ENCODE measurements around the gene SLC8A1.
"Not testable (repeated sequence)": the region's sequence is repeated elsewhere in the genome, so short reads cannot be mapped to it uniquely, and the experiment has no call there.

SLC8A1 gene

DNA sequence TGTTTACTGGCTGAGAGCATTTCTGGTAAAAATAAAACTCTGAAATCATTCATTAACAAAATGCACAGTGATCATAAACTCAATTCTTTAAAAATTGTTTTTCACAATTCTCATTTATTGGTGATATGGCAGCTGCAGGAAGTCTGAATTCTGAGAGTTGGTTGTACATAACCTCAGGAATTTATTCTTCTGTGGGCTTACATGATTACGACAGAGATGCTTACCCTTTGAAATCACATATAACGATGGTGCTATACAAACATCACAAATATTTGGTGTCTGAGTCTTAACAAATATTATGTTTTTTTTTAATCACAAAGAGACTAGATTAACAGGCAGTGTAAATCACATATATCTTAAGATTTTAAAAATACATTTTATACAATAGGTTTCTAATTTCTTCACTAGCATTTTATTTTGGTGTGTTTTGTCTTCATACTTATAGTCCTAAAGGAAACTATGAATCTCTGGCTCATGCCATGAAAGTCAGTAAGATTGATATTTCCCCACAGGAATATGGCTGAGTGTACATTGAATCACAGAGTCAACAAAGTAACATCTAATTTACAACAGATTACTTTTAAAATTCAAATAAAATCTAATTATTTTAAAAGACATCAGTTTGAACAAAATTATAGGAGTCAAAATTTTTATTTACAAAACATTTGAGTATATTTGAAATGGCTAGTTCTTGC, 354.1 kb downstream of the SLC8A1 start:
- no peak for DNase-seq

DNA sequence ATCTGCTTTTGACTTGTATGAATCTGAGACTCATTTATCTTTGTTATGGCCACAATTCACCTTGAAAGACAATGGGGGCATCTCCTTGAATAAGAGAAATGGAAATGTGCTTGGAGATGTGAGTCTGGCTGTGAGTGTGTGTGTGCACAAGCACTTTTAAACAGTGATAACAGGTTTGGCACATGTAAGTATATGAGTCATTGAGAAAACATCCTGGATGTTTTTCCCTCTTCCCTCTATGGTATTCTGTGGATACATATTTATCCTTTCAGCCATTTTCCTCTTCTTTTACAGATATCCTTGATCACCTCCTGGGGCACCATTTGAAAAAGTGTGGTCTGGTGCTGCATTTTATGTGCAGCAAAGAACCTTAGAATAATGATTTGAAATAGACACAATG, 355.5 kb downstream of the SLC8A1 start:
- no peak for DNase-seq

GRCh38 chr2:40095000-40095399, 356.9 kb downstream of the SLC8A1 start:
- no peak for DNase-seq

DNA sequence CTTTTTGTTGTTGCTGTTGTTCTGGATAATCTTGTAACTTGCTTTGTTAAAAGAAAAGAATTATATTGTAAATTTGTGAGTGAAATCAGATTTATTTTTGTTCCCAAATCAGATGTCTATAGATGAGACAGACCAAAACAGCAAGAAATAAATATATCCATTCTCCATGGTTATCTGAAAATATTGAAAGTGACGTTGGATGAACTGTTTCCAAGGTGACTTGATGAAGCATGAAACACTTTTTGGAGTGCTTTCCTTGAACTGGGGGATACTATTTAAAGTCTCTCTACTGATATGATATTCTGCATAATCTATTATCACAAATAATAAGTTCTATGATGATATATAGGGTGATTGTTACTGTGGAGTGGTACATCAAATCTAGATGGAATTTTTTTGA, 357.4 kb downstream of the SLC8A1 start:
- no peak for DNase-seq

GRCh38 chr2:40093021-40093675, 358.7 kb downstream of the SLC8A1 start:
- no peak for DNase-seq

DNA sequence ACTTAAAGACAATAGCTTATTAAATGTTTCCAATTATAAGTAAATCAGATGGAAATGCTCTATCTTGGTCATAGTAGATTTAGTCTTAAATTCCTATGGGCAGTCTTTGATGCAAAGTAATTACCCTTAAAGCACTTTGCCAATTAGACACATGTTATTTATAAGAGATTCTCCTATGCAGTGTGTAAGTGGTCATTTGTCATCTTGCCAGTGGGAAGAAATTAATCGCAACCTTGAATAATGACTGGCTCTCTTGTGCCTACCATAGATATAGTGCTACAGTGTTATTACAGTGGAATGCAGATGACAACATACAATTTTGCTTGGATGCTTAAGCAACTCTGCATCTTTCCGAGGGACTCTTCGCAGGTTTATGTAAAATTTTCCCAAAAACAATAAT, 361.8 kb downstream of the SLC8A1 start:
- no peak for DNase-seq

DNA sequence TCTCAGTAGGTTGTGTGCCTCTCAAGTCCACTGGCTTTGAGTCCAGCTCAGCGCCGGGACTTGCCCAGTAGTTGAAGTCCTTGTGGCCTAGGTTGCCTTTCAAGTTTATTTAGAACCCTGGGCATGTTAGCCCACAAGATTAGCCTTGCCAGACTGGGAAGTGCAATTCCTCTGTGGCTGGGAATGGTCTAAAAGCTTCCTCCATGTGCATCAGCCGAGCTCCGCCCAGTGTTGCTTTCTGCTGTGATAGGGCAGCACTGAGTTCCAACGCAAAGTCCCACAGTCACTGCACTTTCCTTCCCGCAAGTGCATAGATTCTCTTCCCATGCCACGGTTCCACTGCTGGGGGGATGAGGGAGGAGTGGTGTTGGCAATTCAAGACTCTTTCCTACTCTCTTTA, 364.0 kb downstream of the SLC8A1 start:
- no peak for DNase-seq

DNA sequence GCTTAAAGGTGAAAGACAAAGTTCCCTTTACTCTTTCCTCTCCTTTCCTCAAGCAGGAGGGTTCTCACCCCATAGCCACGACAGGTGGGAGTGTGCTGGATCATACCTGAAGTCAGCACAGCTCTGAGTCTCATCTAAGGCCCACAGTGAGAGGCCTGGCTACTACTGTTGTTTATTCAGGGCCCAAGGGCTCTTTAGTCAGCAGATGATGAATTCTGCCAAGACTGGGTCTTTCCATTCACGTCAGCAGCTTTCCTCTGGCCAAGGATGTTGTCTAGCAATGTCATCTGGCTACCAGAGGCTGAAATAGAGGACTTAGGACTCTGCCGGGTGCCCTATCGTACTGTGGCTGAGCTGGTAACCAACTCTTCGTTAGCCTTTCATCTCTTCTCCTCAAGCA, 364.5 kb downstream of the SLC8A1 start:
- DNase-seq: no peak

DNA sequence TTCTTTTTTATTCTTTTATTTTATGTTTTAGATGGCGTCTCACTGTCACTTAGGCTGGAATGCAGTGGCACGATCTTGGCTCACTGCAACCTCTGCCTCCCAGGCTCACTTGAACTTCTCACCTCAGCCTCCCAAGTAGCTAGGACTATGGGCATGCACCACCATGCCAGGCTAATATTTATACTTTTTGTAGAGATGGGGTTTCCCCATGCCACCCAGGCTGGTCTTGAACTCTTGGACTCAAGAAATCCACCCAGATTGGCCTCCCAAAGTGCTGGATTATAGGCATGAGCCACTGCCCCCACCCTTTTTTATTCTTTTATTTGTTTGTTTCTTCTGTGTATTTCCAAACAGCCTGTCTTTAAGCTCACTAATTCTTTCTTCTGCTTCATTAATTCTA, 366.1 kb downstream of the SLC8A1 start:
- no peak for DNase-seq

- DNase-seq: not testable (repeated sequence)
Observed at GRCh38 chr2:40073336-40073735, 378.6 kb downstream of the SLC8A1 start.

DNA sequence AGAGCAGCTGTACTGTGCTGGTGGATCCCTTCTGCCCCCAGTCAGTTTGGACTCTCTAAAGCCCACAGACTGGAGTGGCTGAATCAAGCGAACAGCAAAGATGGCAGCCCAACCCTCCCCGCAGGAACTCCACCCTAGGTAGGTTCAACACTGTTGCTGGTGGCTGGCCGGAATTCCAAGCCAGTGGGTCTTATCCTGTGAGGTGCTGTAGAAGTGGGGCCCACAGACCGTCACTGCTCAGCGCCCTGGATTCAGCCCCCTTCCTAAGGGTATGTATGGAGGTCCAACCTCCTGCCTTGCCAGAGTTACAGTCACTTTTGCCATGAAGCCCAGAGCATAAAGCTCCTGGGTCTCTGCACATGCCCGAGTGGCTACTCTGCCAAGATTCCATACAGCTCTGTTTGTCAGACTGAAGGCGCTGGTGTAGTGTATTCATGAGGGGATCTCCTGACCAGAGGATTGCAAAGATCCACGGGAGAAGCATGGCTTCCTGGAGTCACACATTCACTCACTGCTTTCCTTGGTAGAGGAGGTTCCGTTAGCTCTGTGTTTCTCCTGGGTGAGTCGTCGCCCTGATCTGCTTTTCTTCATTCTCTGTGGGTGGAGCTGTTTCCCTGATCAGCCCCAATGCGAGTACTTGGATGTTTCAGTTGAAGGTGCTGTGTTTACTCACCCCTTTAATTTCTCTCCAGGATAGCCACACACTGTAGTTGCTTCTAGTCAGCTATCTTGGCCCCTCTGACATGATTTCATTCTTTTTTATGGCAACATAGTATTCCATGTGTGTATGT, 379.3 kb downstream of the SLC8A1 start:
- DNase-seq: no peak

- no peak for DNase-seq
Observed at GRCh38 chr2:40062381-40062780, 389.5 kb downstream of the SLC8A1 start.

GRCh38 chr2:40049781-40050180, 402.1 kb downstream of the SLC8A1 start:
- no peak for DNase-seq

- DNase-seq: no peak
Observed at GRCh38 chr2:40048506-40048905, 403.4 kb downstream of the SLC8A1 start.

GRCh38 chr2:40047406-40047805, 404.5 kb downstream of the SLC8A1 start:
- DNase-seq: no peak
